Central memory CD4-positive, alpha-beta T cell (primary cell): ENCODE results near the gene STK24.

Source experiments
- DNase-seq: peaks from one replicate; pipeline ENCODE4 v3.0.0; 2022

Gene STK24

GRCh38 chr13:98556142-98556816, 20.6 kb downstream of the STK24 start:
- DNase-seq = no peak

GRCh38 chr13:98549728-98550317, 27.1 kb downstream of the STK24 start:
- DNase-seq = no peak

GRCh38 chr13:98549006-98549727, 27.7 kb downstream of the STK24 start:
- DNase-seq = no peak

GRCh38 chr13:98548230-98548629, 28.7 kb downstream of the STK24 start:
- DNase-seq = no peak

- no peak for DNase-seq
Measured at GRCh38 chr13:98547455-98547854, 29.5 kb downstream of the STK24 start.

DNA sequence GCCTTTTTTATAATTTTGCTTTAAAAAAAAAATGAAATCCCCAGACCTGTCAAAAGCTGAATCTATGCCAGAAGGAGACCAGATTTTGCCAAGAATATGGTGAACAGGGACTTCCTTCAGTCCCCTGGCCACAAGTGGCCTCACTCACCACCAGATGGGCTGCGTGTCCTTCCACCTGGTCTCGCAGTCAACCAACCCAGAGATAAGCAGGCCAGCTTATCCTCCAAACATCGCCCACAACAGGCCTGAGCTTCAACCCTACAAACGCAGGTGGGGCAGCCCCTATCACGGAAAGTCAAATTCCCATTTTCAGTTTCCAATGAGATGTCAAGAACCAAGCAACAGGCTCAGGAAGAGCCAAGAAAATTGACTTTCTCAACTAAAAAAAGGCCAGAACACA, 30.5 kb downstream of the STK24 start:
- DNase-seq = no peak

DNA sequence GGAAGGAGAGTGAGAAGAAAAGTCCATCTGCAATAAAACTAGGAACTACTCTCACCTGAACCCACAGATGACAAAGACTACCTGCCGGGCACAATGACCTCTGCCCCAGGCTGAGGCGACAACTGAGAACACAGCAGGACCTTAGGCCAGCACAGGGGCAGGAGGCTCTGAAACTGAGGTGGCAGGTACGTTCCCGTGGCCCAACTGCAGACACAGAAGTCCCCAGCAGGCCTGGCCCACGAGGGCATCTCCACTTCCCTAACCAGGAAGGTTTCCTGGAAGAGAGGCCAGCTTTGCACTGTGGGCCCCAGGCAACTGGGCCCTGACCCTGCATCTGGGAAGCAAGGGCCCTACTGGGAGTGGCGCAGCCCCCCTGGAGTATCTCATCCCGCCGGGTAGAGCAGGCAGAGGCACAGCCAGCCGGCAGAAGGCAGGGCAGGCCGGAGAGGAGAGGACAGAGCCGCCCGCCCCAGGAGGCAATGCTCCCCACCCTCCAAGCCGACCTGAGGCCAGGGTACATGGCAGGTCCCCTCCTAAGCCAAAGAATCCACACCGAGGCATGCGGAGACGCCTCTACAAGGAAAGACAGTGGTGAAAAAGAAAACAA, 32.7 kb downstream of the STK24 start:
- no peak for DNase-seq

DNA sequence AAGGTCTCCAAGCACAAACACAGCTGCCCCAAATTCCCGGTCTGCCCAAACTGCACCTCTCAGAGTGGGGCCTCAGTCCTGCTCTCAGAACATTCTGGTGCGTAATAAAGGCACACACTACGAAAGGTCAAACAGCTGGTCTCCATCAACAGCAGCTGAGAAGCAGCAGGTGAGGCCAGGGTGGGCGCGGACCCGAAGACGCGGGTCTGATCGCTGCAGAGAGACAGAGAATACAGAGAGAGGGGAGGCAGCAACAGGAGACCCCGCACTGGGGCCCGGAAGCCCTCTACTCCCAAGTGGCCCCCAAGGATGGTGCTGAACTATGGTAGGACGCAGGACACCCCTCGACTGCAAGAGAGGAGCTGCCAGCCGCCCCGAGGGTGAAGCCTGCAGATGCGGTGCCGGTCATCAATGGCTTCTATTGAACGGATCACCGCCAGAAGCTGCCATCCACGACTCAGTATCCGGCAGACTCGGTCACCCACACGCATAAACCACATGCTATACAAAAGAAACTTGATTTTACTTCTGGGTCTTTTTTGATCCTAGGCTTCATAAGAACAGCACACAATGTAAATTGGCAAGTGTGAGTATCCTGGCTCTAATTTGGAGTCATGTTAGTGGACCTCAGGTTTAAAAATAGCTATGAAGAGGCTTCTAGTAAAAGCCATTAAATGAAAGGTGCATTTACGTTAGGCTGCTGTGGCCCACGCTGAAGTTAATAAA, 33.4 kb downstream of the STK24 start:
- DNase-seq = no peak

DNA sequence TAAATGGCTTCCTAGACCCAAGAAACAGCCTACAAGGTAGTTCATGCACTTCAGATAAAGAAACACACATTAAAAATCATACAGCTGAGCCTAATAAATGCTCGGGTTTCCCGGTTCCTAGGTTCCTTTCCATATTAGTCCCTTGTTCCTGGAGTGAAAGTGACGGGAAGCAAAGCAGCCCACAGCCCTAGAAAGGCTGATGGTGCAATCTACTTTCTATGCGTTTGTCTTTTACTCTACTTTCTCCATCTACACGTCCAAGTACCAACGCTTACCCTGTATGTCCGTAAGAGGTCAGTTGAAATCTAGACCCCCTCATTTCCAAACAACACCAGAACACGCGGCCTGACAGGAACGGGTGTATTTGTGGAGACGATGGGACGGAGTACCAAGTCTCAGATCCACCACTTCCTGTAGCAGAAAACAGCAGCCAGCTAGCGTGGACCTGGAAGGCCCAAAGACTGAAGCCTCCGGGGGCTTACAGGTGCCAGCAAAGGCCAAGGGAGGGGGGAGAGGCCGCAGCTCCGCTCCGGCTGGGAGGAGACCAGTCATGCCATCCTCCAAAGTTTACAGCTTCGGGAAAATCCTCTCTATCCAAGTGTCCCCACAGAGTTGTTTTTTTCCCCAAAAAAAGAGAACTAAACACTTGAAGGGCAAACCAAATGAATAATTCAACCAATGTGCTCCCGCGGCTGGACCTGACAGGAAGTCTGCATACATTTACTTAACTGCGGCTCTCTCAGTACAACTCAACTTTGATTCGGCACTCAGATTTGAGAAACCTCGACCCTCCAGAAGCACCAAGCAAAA, 34.1 kb downstream of the STK24 start:
- DNase-seq = no peak

DNA sequence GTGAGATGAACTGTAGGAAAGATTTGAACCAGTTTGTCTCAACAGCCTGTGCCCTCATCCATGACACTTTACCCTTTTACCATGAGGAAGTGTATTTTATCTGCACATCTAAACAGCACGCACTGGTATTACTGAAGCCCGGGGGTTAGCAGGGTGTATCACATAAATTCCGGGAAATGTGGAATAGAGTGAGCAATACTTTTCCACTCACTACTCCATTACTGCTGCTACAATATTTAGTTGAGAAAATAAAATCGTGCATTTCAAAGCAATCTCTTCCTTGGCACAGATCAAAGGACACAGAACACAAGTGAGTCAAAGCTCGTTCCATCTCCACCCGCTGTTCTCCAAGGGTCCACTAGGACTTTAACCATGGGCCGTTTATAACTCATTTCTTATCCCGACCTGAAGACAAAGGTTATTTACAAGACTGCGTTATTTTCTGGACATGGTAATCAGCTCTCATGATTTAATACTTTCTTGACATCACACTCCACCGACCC, 35.2 kb downstream of the STK24 start:
- DNase-seq = no peak

- no peak for DNase-seq
Measured at GRCh38 chr13:98541191-98541590, 35.7 kb downstream of the STK24 start.

DNA sequence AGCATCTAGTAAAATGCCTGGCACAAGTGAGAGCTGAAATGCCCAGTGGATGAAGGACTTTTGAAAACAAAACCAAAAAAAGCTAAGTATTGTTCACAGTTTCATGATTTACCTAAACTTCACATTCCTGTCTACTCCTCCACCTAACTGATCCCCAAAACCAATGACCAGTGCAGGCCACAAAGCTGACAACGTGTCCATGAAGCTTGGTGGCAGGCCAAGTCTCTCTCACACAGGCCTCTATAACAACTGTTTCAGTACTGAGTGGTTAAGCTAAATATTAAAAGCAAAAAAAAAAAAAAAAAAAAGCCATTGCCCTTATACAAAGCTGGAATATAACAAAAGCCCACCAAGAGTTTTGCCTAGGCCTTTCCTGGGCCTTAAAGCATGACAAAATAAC, 36.4 kb downstream of the STK24 start:
- no peak for DNase-seq

DNA sequence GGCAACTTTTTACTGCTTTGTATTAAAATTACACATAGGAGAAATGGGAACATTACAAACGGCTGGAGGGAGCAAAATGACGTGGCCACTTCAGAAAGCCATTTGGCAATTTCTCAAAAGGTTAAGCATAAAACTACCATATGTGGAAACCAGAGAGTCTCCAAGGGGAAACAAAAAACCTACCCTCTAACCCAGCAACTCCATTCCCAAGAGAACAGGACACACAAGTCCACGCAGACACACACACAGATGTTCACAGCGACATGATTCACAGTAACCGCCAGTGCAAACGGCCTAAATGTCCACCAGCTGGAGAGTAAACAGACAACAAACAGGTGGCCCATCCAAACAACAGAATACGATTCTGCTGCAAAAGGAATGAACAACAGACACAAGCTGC, 37.2 kb downstream of the STK24 start:
- DNase-seq = no peak

- no peak for DNase-seq
Measured at GRCh38 chr13:98538876-98539275, 38.0 kb downstream of the STK24 start.

GRCh38 chr13:98537740-98538139, 39.2 kb downstream of the STK24 start:
- DNase-seq = no peak

DNA sequence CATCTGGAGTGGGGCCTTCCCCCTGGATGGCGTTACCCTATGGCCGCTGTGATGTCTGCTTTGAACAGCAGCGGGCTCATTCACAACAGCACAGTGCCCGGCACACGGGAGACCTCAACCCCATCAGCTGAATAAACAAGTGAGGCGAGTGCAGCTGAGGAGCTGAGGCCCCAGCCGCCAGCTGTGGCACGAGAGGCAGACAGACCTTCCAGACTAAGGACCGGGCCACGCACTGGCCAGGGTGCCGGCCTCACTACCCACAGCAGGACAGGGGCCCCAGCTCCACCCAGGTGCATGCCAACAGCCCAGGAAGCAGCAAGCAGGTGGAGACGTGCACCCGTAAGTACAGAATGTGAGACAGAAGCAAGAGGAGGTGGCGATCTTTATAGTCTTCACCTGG, 39.6 kb downstream of the STK24 start:
- no peak for DNase-seq

DNA sequence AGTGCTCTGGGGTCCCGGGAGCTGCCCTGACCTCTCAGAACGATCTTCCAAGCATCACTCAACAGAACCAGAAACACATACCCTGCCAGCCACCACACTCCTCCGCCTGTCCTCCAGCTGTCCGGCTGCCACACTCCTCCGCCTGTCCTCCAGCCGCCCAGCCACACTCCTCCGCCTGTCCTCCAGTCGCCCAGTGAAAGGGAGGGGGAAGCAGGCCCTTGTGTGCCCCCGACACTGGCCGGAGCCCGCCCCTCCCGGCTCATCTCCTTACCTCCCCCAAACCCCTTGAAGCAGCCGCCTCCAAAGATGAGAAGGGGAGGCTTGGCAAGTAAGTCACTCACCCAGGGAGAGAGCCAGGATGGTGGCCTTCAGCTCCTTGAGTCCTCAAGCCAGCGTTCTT, 40.2 kb downstream of the STK24 start:
- no peak for DNase-seq

DNA sequence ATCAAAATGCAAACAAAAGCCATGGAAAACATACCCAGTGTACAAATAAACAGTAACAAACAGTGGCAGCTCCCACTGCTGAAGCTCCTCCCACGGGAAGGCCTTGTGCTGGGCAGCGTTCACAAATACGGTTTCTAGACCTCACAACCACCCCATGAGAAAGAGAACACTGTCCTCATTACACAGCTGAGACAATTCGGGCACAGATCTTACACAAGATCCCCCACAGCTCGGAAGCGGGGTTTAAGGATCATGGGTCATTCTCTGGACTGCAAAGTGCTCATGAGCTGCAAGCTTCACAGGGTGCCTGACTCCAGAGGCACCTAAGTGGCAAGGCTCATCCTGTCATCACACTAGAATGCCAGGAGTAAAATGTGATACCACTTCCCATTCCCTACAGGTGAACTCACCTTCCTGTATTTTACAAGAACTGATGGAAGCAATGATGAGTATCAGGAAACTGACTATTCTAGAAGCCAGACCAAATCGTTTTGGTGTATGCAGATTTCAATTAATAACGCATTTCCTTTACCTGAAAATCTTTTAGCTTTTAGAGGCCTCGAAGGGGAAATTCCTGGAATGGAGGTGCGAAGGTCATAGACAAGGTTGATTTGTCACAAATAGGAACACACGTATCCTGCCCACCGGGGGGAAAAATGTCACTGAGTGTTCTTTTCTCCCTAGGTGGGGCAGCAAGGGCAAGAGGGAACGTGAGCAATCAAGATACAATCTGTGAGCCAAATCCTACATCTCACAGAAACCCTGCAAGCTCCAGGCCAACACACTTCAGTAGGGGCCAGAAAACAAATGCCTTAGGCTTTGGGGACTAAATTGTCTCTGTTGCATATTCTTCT, 41.2 kb downstream of the STK24 start:
- no peak for DNase-seq

DNA sequence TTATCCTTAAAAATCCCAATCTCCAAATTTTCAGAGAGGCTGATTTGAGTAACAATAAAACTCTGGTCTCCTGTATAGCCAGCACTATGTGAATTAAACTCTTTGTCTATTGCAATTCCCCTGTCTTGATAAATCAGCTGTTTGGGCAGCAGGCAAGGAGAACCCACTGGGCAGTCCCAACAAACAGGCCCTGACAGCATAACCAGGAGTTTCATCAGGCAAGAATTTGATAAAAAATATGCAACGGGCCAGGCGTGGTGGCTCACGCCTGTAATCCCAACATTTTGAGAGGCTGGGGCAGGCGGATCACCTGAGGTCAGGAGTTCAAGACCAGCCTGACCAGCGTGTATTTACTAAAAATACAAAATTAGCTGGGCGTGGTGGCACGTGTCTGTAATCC, 42.1 kb downstream of the STK24 start:
- DNase-seq = no peak

DNA sequence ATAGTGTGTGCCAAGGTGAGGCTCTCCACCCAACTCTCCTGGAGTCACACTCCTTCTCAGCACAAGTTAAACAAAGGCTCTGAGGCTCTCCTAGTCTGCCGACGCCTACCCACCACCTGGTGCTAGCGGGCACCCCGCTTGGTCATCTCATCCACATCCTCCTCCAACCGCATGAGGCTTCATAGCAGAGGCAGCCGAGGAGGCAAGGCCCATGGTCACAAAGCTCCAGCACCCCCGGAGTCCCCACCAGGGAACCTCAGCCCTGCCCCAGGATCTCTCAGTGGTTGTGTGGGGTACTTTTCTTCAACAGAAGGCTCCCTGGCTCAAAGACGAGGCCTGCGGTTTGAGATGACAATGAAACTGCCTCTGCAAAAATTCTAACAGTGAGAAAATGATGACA, 43.0 kb downstream of the STK24 start:
- DNase-seq = no peak

- no peak for DNase-seq
Measured at GRCh38 chr13:98532254-98532653, 44.7 kb downstream of the STK24 start.
